Gastrocnemius medialis (tissue), 4 donors: ENCODE results near the gene PCMT1.
"Not testable (repeated sequence)": the region's sequence is repeated elsewhere in the genome, so short reads cannot be mapped to it uniquely, and the experiment has no call there.

Source experiments
- CTCF ChIP-seq, 5 experiments: fragments of 450-650 bp in 3 of 5; fragments of 200-600 bp in 2 of 5; sonication (generic) in 2 of 5; IDR thresholded peaks in 4 of 5; conservative IDR thresholded peaks in 1 of 5; 1 replicate in 4 of 5; 2 replicates in 1 of 5; pipeline ENCODE4 v1.5.1; 2016 to 2019; ENCODE audit warnings: antibody characterized with exemption in 5 of 5, mild to moderate bottlenecking in 3 of 5, moderate library complexity in 3 of 5
- POLR2A ChIP-seq, 2 donors: fragments of 450-650 bp; IDR thresholded peaks; one replicate each; pipeline ENCODE4 v1.6.1; 2017; ENCODE audit warnings: antibody characterized with exemption in 2 of 2, mild to moderate bottlenecking in 2 of 2, moderate library complexity in 2 of 2

DNA sequence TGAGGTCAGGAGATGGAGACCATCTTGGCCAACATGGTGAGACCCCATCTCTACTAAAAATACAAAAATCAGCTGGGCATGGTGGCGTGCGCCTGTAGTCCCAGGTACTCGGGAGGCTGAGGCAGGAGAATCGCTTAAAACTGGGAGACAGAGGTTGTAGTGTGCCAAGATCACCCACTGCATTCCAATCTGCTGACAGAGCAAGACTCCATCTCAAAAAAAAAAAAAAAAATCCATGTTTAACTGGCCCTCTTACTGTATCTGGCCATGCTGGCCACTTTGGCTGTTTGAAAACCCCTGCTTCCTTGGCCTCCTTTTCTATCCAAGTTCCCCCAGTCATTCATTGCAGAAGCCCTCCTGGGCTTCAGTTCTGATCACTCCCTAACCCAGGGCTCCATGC is 94.5 kb downstream of the PCMT1 start:
- not testable (repeated sequence) for TF ChIP-seq POLR2A (IDR thresholded peaks at IDR 0.05); CTCF (IDR thresholded peaks at IDR 0.05 in 4 of 5, conservative IDR thresholded peaks at IDR 0.05 in 1 of 5)
